NB4 (cell line): Measurements from ENCODE around the gene AFF1.

Experiments
- POLR2A ChIP-seq: IDR thresholded peaks from 2 replicates; pipeline ENCODE4 v1.6.1; 2011; ENCODE audit warnings: mild to moderate bottlenecking; ENCODE audit not compliant: insufficient read length; ENCODE audit errors: extremely low read depth
- TF ChIP-seq, protein P1 (sequence below): IDR thresholded peaks from one replicate; pipeline ENCODE4 v1.5.1; 2012; ENCODE audit warnings: low read depth, low read length

DNA sequence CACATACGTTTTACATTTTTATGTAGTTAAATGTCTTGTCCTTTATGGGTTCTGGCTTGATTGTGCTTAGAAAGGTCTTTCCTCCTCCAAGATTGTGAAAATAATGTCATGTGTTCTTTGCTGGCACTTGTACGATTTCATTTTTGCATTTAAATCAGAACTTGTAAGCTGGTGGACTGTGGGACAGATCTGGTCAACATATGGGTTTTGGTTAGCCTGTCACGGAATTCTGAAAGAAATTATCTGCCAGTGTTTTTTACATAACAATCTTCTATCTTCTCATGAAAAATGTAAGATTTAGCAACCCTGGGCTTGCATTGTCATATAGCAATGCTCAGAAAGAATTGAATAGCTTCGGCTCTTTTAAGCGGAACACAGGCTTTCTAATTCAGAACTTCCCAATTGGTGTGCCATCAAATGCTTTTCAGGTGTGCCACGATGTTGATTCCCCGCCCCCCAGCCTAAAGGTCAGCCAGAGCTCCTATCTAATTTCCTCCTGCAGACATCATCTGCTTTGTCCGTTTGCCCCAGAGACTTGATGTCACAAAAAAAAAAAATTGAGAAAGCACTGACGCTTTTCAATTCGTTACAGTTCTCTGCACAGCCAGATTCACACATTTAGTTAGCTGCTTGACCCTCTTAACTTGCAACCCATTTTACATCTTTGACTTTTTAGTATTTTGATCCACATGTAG lies 16.2 kb downstream of the AFF1 start:
- TF ChIP-seq, protein P1, sequence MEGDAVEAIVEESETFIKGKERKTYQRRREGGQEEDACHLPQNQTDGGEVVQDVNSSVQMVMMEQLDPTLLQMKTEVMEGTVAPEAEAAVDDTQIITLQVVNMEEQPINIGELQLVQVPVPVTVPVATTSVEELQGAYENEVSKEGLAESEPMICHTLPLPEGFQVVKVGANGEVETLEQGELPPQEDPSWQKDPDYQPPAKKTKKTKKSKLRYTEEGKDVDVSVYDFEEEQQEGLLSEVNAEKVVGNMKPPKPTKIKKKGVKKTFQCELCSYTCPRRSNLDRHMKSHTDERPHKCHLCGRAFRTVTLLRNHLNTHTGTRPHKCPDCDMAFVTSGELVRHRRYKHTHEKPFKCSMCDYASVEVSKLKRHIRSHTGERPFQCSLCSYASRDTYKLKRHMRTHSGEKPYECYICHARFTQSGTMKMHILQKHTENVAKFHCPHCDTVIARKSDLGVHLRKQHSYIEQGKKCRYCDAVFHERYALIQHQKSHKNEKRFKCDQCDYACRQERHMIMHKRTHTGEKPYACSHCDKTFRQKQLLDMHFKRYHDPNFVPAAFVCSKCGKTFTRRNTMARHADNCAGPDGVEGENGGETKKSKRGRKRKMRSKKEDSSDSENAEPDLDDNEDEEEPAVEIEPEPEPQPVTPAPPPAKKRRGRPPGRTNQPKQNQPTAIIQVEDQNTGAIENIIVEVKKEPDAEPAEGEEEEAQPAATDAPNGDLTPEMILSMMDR = no peak
- TF ChIP-seq POLR2A = no peak
